Measurements from ENCODE around the gene TAPT1.

TAPT1 gene

GRCh38 chr4:16245241-16245640 is 19.0 kb upstream of the TAPT1 start:
- no peak for DNase-seq (ENCODE audit: low spot score)

DNA sequence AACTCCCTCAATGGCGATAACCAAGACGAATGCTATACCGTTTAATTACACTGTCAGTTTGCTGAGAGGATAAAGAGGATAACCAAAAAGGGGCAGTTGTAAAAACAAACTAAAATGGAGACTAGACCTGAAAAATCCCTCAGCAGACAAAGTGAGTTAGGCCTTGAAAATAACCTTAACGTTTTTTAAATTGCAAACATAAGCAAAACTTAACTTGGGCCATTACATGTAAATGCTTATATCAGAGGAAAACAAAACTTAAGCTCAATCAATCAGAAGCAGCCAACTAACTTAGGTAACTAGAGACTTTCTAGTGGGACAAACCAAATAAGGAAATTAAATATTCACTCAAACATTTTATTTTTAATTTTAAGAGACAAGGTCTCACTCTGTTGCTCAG is 17.0 kb upstream of the TAPT1 start:
- DNase-seq (ENCODE audit: low spot score), result no peak

DNA sequence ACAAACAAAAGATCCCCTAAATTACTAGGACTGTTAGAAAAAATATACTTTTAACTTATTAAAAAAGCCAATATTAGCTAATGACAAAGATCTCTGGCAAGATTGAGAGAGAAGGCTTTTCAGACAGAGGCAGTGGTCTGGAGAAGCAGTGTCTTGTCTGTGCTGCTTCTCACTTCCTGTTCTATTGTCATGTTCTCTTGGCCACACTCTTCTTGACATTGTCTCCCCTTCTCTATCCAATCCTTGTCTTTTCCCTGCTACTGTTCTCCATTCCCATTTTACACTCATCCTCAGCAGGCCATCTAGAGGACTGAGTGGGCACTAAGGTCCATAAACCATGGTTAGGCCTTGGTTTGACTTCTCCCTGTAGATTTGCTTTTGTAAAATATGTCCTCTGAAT is 14.0 kb upstream of the TAPT1 start:
- DNase-seq (ENCODE audit: low spot score), result no peak

DNA sequence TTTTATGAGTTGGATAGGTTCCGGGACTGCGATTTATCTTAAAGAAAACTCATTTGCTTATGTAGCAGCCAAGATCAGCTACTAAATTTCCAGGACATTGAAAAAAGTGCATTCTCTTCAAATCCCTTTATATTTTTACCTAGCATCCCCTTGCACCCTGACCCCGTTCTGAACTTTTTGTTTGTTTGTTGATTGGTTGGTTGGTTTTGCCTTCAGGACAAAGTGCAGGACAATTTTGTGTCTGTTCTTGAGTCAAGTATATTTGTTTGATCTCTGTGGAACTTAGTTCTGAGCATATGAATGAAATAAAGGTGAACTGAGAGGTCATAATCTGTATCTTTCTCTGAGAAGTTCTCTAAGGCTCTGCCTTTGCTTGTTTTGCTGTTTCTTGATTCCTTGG is 12.8 kb upstream of the TAPT1 start:
- no peak for DNase-seq (ENCODE audit: low spot score)

GRCh38 chr4:16238327-16238726 is 12.1 kb upstream of the TAPT1 start:
- no peak for DNase-seq (ENCODE audit: low spot score)

DNA sequence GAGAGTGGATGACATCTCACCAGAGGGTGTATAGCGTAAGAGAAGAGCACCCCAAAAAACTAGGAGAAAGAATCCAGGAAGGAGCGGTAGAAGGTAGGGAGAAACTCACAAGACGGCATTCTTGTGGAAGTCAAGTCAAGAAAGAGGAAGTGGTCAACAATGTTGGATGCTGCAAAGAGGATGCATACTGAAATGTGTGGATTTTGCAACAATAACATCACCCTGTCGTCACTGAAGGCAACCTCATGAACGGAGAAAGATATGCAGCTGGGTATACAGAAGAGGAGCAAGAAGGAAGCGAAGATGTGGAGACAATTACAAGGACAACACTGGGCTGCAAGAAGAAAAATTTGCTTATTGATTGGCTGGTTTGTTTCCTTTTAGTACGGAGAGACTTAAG is 11.4 kb upstream of the TAPT1 start:
- DNase-seq (ENCODE audit: low spot score), result no peak

GRCh38 chr4:16236402-16237023 is 10.2 kb upstream of the TAPT1 start:
- DNase-seq (ENCODE audit: low spot score), result no peak

DNA sequence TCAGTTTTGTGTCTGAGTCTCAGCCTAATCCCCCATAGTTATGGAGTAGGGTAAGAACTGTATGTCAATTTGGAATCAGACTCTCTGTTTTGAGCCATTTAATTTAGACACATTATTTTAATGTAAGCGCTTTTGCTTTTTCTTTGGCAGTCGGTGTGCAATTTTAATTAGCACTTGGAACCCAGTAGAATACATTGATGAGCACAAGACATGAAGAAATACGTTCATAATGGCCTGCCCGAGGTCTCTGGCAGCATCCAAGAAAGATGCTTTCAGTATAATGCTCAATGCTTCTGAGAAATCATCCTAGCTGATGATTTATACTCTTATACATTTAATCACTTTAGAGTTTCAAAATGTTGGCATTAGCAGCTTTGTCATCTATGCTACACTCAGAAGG is 8.9 kb upstream of the TAPT1 start:
- DNase-seq (ENCODE audit: low spot score), result no peak

GRCh38 chr4:16233569-16234177 is 7.4 kb upstream of the TAPT1 start:
- no peak for DNase-seq (ENCODE audit: low spot score)

- no peak for DNase-seq (ENCODE audit: low spot score)
Measured at GRCh38 chr4:16231570-16232245, 5.4 kb upstream of the TAPT1 start.

DNA sequence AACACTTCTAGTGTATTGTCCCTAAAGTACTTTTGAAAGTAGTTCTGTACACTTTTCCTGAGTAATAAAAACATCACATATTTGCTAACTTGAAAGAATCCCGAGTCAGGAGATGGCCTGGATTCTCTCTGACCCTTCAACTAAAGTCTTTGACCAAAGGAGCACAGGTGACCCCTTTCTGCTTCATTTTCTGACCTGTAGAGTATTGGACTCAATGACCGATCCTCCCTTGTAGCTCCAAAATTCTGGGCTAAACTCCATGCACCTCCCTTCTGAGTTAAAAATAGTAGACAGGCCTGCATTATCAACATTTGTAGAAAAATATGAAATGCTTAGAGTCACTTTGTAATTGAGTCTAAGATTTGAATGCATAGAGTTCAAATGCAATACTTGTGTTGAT is 4.0 kb upstream of the TAPT1 start:
- no peak for DNase-seq (ENCODE audit: low spot score)

DNA sequence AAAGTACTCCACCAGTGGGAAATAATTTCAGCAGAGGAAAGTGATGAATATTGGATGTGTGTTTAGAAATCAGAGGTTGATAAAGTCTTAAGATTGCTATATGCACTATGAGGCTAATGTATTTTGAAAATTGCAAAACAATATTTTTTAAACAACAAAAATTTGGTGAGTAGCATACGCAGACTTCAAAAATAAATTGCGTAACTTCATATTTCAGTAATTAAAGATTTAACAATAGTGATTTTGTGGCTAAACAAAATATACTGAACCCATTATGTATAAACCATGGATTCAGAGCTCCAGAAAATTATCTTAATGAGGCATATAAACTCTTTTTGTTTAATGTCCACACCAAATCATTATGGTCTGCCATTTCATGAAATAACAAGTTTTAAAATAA is 3.3 kb upstream of the TAPT1 start:
- DNase-seq (ENCODE audit: low spot score), result no peak

- DNase-seq (ENCODE audit: low spot score), result no peak
Measured at GRCh38 chr4:16227462-16227868, 1.2 kb upstream of the TAPT1 start.

- peak; percentile 52 for DNase-seq (ENCODE audit: low spot score)
Measured at GRCh38 chr4:16226816-16227461, 668 bp upstream of the TAPT1 start.

DNA sequence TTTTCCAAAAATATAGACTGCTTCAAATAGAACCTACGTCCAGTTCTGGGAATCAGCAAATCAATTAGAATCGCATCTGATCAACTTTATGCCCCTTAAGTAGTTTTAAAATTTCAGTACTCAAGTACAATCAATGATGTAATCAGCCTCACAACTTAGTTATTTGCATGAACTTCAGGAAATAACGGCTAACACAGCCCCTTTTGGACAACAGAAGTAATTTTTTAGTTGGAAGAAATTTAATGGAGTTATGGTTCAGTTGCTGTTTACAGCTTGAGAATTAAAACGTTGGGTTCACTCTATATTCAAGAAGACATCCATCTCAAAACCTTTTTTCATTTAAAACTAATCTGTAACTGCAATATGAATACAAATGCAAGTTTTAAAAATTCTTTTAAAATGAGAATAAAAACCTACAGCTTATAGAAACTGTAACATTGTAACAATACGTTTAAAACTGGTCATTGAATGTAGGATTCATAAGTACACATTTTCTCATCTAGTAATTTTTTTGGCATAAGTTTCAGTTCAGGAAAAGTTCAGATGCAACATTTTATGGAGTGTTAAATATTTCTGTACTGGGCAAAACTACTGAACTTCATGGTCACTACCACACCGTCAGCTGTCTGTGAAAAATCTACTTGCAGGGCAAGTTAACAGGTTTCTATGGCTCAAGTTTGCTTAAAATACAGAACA is 956 bp downstream of the TAPT1 start:
- no peak for DNase-seq (ENCODE audit: low spot score)

GRCh38 chr4:16224264-16225166 is 1.8 kb downstream of the TAPT1 start:
- DNase-seq (ENCODE audit: low spot score), result peak; percentile 51

DNA sequence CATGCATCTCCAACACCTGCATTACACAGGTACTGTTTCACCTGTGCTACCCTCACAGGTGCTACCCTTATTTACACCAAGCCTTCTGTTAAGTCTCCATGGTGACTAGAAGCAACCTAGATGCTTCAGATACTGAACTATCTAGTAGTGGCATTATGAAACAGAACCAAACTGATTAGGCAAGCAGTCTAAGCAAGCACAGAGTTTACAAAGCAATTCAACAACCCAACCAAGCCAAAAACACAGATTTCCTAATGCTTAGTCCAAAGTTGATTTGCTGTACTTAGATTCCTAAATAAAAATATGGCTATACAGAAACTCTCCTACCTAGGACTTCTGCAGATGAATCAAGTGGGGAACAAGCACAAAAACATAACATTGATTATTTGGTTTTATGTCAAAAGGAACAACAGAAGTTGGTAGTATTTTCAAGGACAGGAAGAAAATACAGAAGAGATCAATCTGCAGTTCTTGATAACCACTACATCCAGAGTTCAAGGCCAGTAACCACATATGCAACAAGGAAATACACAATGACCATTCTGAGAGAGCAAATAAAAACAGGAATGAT is 3.2 kb downstream of the TAPT1 start:
- no peak for DNase-seq (ENCODE audit: low spot score)

DNA sequence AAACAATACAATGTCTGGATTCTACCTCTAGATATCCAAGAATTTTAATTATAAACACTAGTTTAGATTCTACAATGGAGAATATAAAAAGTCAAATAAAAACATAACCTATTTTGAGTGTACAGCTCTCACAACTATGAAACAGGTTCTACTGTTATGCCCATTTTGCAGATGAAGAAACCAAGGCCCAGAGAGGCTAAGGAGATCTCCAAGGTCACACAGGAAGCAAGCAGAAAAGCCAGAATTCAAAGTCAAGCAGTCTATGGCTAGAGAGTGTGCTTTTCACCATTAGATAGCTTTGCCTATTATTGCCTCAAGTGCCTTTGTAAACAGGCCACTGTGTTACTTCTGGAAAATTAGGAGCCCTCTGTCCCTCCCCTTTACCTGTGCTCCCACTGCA is 7.3 kb downstream of the TAPT1 start:
- no peak for DNase-seq (ENCODE audit: low spot score)

DNA sequence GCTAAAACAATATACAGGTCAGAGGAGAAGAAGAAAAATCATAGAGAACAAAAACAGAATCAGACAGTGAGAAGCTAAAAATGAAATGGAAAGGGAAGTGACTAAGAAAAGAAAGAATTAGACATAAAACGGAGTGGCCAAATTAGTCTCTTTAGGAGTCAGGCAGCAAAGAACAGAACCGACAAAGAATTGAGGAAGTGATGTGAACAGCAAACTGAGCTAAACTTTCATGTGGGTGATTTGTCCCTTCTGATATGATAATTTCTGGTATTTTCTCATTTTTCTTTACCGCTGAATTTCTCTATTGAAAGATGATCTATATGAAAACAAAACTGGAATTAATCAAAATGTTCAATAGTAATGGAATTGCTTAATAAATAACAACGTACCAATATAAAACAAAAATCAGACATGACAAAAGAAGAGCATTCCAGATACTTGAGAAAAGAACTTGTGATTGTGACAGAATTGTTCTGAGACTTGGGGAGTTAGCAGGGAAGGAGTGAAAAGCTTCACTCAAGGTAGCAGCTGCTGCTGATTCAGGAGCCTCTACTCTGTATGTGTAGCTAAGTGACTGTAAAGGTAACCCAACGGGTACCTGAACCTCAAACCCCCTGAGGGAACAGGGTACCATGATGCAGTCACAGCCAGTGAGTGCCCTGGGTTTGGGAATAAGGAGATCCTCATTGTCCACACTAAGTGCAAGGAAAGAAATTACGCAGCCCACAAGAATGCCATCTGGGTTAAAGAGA is 8.8 kb downstream of the TAPT1 start:
- no peak for DNase-seq (ENCODE audit: low spot score)

- no peak for DNase-seq (ENCODE audit: low spot score)
Measured at GRCh38 chr4:16213121-16213520, 13.2 kb downstream of the TAPT1 start.

Data from HuH-7.5 (cell line).